Nucleus accumbens (tissue), 56 donors: Measurements from ENCODE around the gene ZNF98.
A peak's percentile ranks its signal among the peaks of the same experiment; 100 is the strongest.

Experiments used
- DNase-seq, 56 donors: peaks; one replicate each; lab custom pipeline; 2025; lab: John Stamatoyannopoulos, UW

Gene ZNF98

DNA sequence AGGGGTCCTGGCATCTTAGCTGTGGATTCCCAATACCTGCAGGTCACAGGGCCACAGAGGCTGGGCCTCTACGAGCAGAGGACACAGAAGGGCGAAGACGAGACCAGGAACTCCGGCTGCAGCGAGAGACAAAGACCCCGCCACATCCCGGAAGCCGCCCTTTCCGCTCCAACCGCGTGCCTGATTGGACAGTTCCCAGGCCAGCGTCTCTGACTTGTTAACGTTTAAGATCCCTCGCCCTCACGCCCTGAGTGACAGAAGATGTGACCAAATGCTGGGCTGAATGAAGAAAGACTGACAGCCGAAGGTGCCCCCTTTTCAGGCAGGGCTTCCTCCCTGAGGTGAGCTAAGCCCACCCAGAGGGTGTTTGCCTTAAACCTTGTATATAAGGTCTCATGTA lies at the start of gene ZNF98:
ZNF98 (minus strand) TSS at position 136 of the 400 bp plus-strand sequence; CDS start at position 14, 122 bp downstream.
- peak in 26 of 56 donors; percentile 0 to 52 (median 14) for DNase-seq

- no peak for DNase-seq
These were observed 24.5 kb upstream of the ZNF98 start for GRCh38 chr19:22446605-22447004.

- DNase-seq: no peak
These were observed 15.9 kb upstream of the ZNF98 start for GRCh38 chr19:22438011-22438410.

- no peak for DNase-seq
These were observed 6.1 kb upstream of the ZNF98 start for GRCh38 chr19:22427960-22428913.

GRCh38 chr19:22427547-22427946 lies 5.4 kb upstream of the ZNF98 start:
- peak in 1 of 56 donors; percentile 1 for DNase-seq

DNA sequence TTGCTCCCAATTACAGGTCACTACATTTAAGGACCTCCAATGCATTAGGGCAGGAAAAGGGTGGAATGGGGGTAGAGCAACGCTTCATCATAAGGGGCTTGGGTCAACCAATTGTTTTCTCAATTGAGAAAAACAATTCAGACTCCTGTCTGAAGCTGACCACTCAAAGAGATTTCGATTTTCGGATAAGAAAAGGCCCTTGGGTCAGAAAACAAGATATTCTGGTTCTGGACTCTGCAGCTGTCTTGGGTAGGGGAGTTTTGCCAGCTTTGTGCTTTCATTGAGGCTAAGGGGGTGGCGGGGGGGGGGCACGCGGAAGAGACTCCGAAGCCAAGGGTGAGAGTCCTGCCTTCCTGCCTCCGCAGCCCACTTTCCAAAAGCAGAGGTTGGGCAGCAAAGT lies 4.8 kb upstream of the ZNF98 start:
- DNase-seq: no peak

GRCh38 chr19:22421797-22422196 lies 349 bp downstream of the ZNF98 start:
- peak in 1 of 56 donors; percentile 5 for DNase-seq

DNA sequence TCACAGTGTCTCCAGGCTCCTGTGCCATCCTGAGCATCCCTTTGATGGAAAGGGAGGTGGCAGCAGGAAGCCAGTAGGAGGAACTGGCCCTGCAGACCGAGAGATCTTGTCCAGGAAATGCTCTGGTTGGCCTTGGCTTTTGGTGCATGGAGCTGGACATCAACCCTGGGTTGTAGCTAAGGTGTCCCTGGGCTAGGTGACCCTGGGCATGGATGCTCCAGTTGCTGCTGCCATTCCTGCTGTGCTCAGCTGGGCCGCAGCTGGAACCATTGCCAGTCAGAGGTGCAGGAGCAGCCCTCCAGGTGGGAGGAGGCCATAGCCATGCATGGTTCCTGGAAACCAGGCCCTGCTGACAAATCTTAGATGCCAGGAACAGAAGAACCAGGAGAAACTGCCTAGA lies 67.5 kb downstream of the ZNF98 start:
- no peak for DNase-seq
